ENCODE results near the gene MRM1. TPM values are rescaled to one million over a fixed set of nuclear protein-coding genes. Genes with fewer than 3 reads are reported as not detected.

MRM1 gene
- total and polyA plus RNA-seq, 4 donors = 2.1 to 4.3 (median 3.1) TPM

DNA sequence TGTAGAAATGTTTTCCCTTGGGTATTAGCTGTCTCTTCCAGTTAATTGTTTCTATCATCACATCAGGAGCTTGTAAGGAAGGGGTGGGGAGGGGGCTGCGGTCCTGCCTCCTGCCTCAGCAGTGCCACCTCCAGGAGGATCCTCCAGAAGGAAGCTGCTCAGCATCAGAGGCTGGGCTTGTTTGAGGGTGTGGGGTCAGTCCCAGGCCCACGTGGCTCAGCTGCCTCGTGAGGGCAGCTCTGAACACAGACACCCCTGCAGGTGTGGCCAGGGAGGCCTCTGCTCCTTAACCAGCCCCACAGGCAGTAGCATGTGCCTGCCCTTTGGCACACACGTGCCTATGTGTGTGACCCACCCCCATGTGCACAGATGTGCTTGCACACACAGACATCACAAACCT lies 46.3 kb downstream of the MRM1 start:
- 20 to 22% methylated on average over 4 of the region's 4 CpGs for WGBS, 2 donors
- Histone ChIP-seq H3K27me3 (ENCODE audit: control insufficient read depth in 1 of 2, insufficient read depth in 2 of 2, low read length in 1 of 2) (no peaks in the 10 kb centered on the region), H3K27ac (ENCODE audit: low read depth in 1 of 2, low read length in 2 of 2) (no peak overlapping the region), H3K4me3 (ENCODE audit: low read length in 2 of 2) (no peak overlapping the region), H3K9me3 (ENCODE audit: control insufficient read depth, low read length) (no peaks in the 10 kb centered on the region), H3K4me1 (ENCODE audit: control insufficient read depth in 1 of 2, insufficient read depth in 2 of 2, low read length in 2 of 2) (no peaks in the 10 kb centered on the region), H3K36me3 (ENCODE audit: control insufficient read depth in 1 of 2, insufficient read depth in 2 of 2, low read length in 1 of 2) (no peaks in the 10 kb centered on the region)
- DNase-seq (no peak), ATAC-seq (ENCODE audit: low FRiP score) (no peak)
- intact Hi-C loops (cut with DNase I) = no loop called here

DNA sequence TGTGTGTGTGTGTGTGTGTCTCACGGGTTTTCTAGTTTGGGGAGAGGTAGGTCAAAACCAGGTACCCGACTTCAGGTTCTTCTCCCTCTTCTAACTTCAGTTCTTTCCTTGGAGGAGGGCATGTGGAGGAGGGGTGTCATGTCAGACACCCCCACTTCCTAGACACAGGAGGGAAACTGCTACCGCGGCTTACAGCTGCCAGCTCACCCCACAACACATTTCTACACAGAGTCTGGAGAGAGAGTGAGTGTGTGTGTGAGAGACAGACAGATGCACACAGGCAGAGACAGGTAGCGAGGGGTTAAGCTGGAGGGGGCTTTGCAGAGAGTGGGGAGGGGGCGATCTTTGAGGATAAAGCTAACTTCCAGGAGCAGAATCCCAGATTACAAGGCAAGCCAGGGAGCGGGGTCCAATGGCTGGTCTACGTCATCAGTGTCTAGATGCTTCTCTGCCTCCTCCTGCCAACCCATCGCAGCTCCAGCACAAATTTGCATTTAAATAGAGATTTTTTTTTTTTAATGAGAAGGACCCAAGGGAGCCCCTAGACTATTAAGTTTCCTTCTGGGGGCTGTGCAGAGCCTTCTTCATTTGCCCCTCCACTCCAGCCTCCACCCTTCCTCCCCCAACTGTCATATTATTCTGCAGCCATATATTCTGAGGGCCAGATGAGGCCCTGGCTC lies 48.9 kb downstream of the MRM1 start:
- Histone ChIP-seq H3K27me3 (ENCODE audit: control insufficient read depth in 1 of 2, insufficient read depth in 2 of 2, low read length in 1 of 2) (no peaks in the 10 kb centered on the region), H3K36me3 (ENCODE audit: control insufficient read depth in 1 of 2, insufficient read depth in 2 of 2, low read length in 1 of 2) (no peaks in the 10 kb centered on the region), H3K4me3 (ENCODE audit: low read length in 2 of 2) (no peak overlapping the region), H3K27ac (ENCODE audit: low read depth in 1 of 2, low read length in 2 of 2) (no peak overlapping the region), H3K9me3 (ENCODE audit: control insufficient read depth, low read length) (no peaks in the 10 kb centered on the region), H3K4me1 (ENCODE audit: control insufficient read depth in 1 of 2, insufficient read depth in 2 of 2, low read length in 2 of 2) (no peaks in the 10 kb centered on the region)
- intact Hi-C loops (cut with DNase I) = no loop called here
- ATAC-seq (ENCODE audit: low FRiP score) (no peak), DNase-seq (no peak)
- WGBS, 2 donors = 37 to 38% methylated on average over 9 of the region's 9 CpGs

DNA sequence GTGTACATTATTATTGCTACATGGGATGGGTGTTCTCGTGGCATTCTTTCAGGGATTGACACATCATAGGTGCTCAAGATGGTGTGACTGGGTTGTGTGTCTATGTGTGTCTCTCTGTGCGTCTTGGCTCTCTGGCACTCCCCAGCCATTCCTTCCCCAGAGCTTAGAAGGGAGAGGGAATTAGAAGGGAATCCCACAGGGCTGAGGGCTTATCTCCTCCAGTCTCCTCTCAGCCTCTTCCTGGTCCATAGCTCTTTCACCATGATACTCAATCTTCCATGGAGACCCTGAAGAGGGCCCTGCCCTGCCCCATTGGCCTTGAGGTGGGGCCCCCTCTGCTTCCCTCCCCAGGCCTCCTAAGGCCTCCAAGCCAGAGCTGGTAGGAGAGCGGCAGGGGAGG lies 52.0 kb downstream of the MRM1 start:
- Histone ChIP-seq H3K27me3 (ENCODE audit: control insufficient read depth in 1 of 2, insufficient read depth in 2 of 2, low read length in 1 of 2) (no peaks in the 10 kb centered on the region), H3K36me3 (ENCODE audit: control insufficient read depth in 1 of 2, insufficient read depth in 2 of 2, low read length in 1 of 2) (no peaks in the 10 kb centered on the region), H3K4me1 (ENCODE audit: control insufficient read depth in 1 of 2, insufficient read depth in 2 of 2, low read length in 2 of 2) (no peaks in the 10 kb centered on the region), H3K27ac (ENCODE audit: low read depth in 1 of 2, low read length in 2 of 2) (no peak overlapping the region), H3K4me3 (ENCODE audit: low read length in 2 of 2) (no peak overlapping the region), H3K9me3 (ENCODE audit: control insufficient read depth, low read length) (no peaks in the 10 kb centered on the region)
- intact Hi-C loops (cut with DNase I) = no loop called here
- no peak for ATAC-seq (ENCODE audit: low FRiP score)
- WGBS, 2 donors = 67 to 76% methylated on average over 2 to 3 of the region's 3 CpGs
- no peak for DNase-seq

DNA sequence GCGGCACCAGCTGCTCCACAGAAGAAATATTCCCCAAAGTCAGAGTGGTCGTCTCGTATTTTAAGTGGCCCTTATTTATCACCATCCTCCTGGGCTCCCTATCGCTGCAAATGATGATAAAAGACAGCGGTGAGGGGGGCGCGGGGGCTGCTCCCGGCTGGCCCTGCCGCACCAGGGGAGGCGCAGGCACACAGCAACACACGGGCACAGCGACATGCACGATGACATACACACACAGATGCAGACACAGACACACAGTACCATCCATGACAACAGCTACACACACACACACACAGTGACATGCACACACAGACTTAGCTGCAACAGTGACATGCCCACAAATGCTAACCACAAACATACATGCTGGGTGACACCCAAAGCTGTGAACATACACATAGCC lies 52.5 kb downstream of the MRM1 start:
- no peak for DNase-seq
- ATAC-seq (ENCODE audit: low FRiP score) = no peak
- Histone ChIP-seq H3K9me3 (ENCODE audit: control insufficient read depth, low read length) (no peaks in the 10 kb centered on the region), H3K4me1 (ENCODE audit: control insufficient read depth in 1 of 2, insufficient read depth in 2 of 2, low read length in 2 of 2) (no peaks in the 10 kb centered on the region), H3K36me3 (ENCODE audit: control insufficient read depth in 1 of 2, insufficient read depth in 2 of 2, low read length in 1 of 2) (no peaks in the 10 kb centered on the region), H3K27me3 (ENCODE audit: control insufficient read depth in 1 of 2, insufficient read depth in 2 of 2, low read length in 1 of 2) (no peaks in the 10 kb centered on the region), H3K4me3 (ENCODE audit: low read length in 2 of 2) (no peak overlapping the region), H3K27ac (ENCODE audit: low read depth in 1 of 2, low read length in 2 of 2) (no peak overlapping the region)
- intact Hi-C loops (cut with DNase I) = no loop called here
- 46 to 56% methylated on average over 13 of the region's 13 CpGs for WGBS, 2 donors

DNA sequence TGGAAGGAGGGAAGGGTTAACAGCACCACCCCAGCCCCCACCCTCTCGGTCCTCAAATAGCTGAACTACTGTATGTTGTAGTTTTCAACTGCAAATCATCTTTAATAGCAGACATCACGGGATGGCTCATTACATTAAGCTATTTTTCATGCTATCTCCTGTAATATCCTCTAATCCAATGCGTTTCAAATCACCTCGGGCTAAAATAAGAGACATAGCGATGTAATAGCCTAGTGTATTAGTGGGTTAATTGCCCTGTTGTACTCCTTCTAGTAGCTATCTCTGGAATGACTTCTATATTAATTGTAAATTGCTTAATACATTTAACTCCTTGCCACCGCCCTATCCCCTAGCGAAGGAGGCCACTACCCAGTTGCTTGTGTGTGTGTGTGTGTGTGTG lies 54.3 kb downstream of the MRM1 start:
- WGBS, 2 donors = 88 to 89% methylated on average over 7 of the region's 7 CpGs
- Histone ChIP-seq H3K36me3 (ENCODE audit: control insufficient read depth in 1 of 2, insufficient read depth in 2 of 2, low read length in 1 of 2) (no peaks in the 10 kb centered on the region), H3K27ac (ENCODE audit: low read depth in 1 of 2, low read length in 2 of 2) (no peak overlapping the region), H3K9me3 (ENCODE audit: control insufficient read depth, low read length) (no peaks in the 10 kb centered on the region), H3K4me3 (ENCODE audit: low read length in 2 of 2) (no peak overlapping the region), H3K4me1 (ENCODE audit: control insufficient read depth in 1 of 2, insufficient read depth in 2 of 2, low read length in 2 of 2) (no peaks in the 10 kb centered on the region), H3K27me3 (ENCODE audit: control insufficient read depth in 1 of 2, insufficient read depth in 2 of 2, low read length in 1 of 2) (no peaks in the 10 kb centered on the region)
- no peak for DNase-seq
- intact Hi-C loops (cut with DNase I) = no loop called here
- no peak for ATAC-seq (ENCODE audit: low FRiP score)

DNA sequence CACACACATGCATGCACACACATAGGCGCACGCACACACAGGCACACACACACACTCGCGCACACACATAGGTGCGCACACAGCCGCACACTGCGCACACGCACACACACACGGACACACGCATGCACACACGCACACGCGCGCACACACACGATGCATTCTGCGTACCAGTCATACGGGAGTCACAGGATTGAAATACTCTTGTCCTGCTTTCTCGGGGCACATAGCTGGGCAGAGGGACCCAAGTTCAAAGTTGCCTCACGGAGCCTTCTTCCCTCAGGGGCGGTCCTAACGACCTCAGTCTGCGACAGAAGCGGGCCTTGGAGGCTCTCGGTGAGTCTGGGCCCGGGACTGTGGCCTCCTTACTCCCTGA lies 56.0 kb downstream of the MRM1 start:
- no peaks in the 10 kb centered on the region for H3K9me3 ChIP-seq (ENCODE audit: control insufficient read depth, low read length)
- H3K36me3 ChIP-seq (ENCODE audit: control insufficient read depth in 1 of 2, insufficient read depth in 2 of 2, low read length in 1 of 2) = no peaks in the 10 kb centered on the region
- DNase-seq (no peak), ATAC-seq (ENCODE audit: low FRiP score) (no peak)
- no peak overlapping the region for H3K27ac ChIP-seq (ENCODE audit: low read depth in 1 of 2, low read length in 2 of 2)
- H3K4me1 ChIP-seq (ENCODE audit: control insufficient read depth in 1 of 2, insufficient read depth in 2 of 2, low read length in 2 of 2) = no peaks in the 10 kb centered on the region
- H3K4me3 ChIP-seq (ENCODE audit: low read length in 2 of 2) = no peak overlapping the region
- H3K27me3 ChIP-seq (ENCODE audit: control insufficient read depth in 1 of 2, insufficient read depth in 2 of 2, low read length in 1 of 2) = no peaks in the 10 kb centered on the region
- intact Hi-C loops (cut with DNase I) = no loop called here
- 61 to 63% methylated on average over 24 to 25 of the region's 25 CpGs for WGBS, 2 donors

DNA sequence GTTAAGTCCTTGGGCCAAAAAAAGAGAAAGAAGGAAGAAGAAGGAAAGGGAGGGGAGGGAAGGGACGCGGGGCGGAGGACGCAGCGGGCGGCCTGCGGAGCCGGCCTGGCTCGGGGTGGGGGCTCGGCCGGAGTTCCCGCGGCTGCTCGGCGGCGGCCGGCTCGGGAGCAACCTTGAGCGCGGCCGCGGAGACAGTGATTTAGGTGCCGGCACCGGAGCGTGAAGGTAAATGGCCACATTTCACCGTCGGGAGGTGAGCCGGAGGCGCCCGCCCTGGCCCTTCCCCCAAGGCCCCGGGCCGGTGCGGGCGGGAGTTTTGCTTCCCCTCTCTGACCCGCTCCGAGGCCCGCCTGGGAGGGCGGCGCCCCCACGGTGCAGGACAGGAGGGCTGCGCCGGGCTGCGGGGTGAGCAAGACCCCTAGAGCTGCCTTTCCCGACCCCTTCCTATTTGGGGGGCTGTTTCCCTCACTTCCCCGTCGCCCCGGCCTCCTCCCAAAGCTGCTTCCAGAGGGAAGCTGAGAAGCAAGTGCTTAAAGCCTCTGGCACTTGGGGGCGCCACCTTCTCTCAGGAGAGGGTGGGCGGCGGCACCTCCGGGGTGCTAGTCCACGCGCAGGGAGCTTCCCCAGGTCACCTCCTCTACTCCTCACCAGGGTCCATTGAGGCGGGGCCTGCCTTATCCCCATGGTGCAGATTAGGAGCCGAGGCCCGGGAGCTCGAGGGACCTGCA lies 56.5 kb downstream of the MRM1 start:
- 6 to 8% methylated on average over 47 to 57 of the region's 57 CpGs for WGBS, 2 donors

More for the DNA sequence above, 56.5 kb downstream of the MRM1 start:
- peak in 1 of 2 donors; percentile 76 for DNase-seq
- Histone ChIP-seq H3K9me3 (ENCODE audit: control insufficient read depth, low read length) (no peaks in the 10 kb centered on the region), H3K4me3 (ENCODE audit: low read length in 2 of 2) (no peak overlapping the region), H3K36me3 (ENCODE audit: control insufficient read depth in 1 of 2, insufficient read depth in 2 of 2, low read length in 1 of 2) (no peaks in the 10 kb centered on the region), H3K27ac (ENCODE audit: low read depth in 1 of 2, low read length in 2 of 2) (no peak overlapping the region), H3K4me1 (ENCODE audit: control insufficient read depth in 1 of 2, insufficient read depth in 2 of 2, low read length in 2 of 2) (no peaks in the 10 kb centered on the region), H3K27me3 (ENCODE audit: control insufficient read depth in 1 of 2, insufficient read depth in 2 of 2, low read length in 1 of 2) (no peaks in the 10 kb centered on the region)
- ATAC-seq (ENCODE audit: low FRiP score) = no peak
- intact Hi-C loops (cut with DNase I) = no loop called here
